ENCODE measurements around the gene CDHR3. TPM values are rescaled to one million over a fixed set of nuclear protein-coding genes. Genes with fewer than 3 reads are reported as not detected.

The CDHR3 gene
- total and polyA plus RNA-seq, 2 of the 8 experiments (the other 6 are each of a cell fraction or from before 2014, with no cell fraction given): 6.4 to 6.8 TPM

DNA sequence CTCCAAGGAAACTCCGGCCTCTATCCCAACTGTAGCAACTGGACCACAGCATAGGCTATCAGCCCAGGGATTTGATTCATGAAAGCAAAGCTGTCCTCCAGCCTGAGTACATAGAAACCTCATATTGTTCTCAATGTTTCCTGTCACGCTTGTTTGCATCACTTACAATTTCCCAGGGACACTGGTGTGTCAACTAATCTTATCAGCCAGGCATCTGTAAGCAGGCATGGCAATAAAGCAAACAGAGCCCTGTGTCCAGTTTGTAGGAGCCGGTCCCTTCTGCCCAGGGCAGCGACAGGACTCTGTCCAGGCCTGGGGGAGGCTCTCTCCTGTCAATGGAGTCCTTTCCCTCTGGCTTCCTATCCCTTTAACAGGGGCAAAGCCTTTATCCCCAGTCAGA lies 23.0 kb upstream of the CDHR3 start:
- WGBS, 2 experiments (ENCODE audit: extremely low coverage in 1 of 2, insufficient coverage in 1 of 2, insufficient read length in 1 of 2, insufficient replicate concordance in 2 of 2, low coverage in 1 of 2, low lambda C conversion rate in 2 of 2, missing lambda C conversion rate in 1 of 2): 97% methylated on average over 4 of the region's 4 CpGs; no CpG with 5 or more reads in 1 of the 2 experiments
- Histone ChIP-seq H3K14ac (ENCODE audit: insufficient read length) (no peak overlapping the region), H2AFZ (ENCODE audit: low read length) (no peak overlapping the region), H2BK20ac (ENCODE audit: low read length) (no peak overlapping the region), H3K9me3 (ENCODE audit: insufficient read depth in 2 of 2, low read depth in 1 of 2, low read length in 1 of 2) (no peaks in the 10 kb centered on the region), H3K27ac (ENCODE audit: low read depth, low read length) (no peak overlapping the region), H2BK15ac (ENCODE audit: low read length) (no peak overlapping the region), H2BK120ac (replicated peaks; ENCODE audit: low read depth, low read length) (no peak overlapping the region), H3K79me2 (ENCODE audit: control insufficient read depth in 1 of 2, insufficient read depth in 2 of 2, low read length in 2 of 2) (no peaks in the 10 kb centered on the region), H3K4me2 (ENCODE audit: insufficient read depth in 1 of 2, low read depth in 2 of 2, low read length in 2 of 2) (no peak overlapping the region), H3K79me1 (ENCODE audit: low read depth, low read length) (no peaks in the 10 kb centered on the region; the same call in 1 of the 2 replicates), H3K56ac (replicated peaks; ENCODE audit: insufficient read length, low read depth, low read length) (no peak overlapping the region), H4K8ac (ENCODE audit: extremely low read depth, insufficient read depth, low read length) (no peak overlapping the region), H3K23me2 (ENCODE audit: low read depth, low read length) (no peaks in the 10 kb centered on the region; the same call in 1 of the 2 replicates), H4K91ac (replicated peaks; ENCODE audit: insufficient read length, low read length) (no peak overlapping the region), H4K20me1 (replicated peaks in 1 of 2; ENCODE audit: control insufficient read depth in 1 of 2, insufficient read depth in 2 of 2, low read length in 2 of 2) (no peaks in the 10 kb centered on the region), H3K9ac (replicated peaks in 1 of 4; ENCODE audit: extremely low read depth in 1 of 4, low read depth in 3 of 4, low read length in 3 of 4) (no peak overlapping the region), H3K27me3 (replicated peaks in 1 of 4; ENCODE audit: control insufficient read depth in 3 of 4, extremely low read depth in 1 of 4, insufficient read depth in 3 of 4, low read length in 3 of 4) (no peaks in the 10 kb centered on the region), H3K36me3 (ENCODE audit: control insufficient read depth in 2 of 4, insufficient read depth in 4 of 4, low read length in 3 of 4) (no peaks in the 10 kb centered on the region), H3K4ac (replicated peaks; ENCODE audit: insufficient read length, low read depth, low read length) (no peak overlapping the region), H2AK5ac (ENCODE audit: low read depth, low read length) (no peak overlapping the region), H2BK12ac (ENCODE audit: low read depth, low read length) (no peak overlapping the region), H4K5ac (ENCODE audit: insufficient read length, low read depth, low read length) (no peak overlapping the region), H2BK5ac (ENCODE audit: low read depth, low read length) (no peak overlapping the region), H3K4me1 (replicated peaks in 1 of 4; ENCODE audit: control insufficient read depth in 3 of 4, insufficient read depth in 4 of 4, low read length in 3 of 4) (peaks cover 0 to 3% (median 0%) of the 10 kb centered on the region in 4 experiments; a peak in 1 of 7 replicates), H3K23ac (ENCODE audit: insufficient read length) (no peak overlapping the region), H3K18ac (ENCODE audit: extremely low read depth, low read length) (no peak overlapping the region), H3K4me3 (ENCODE audit: extremely low read depth in 1 of 4, insufficient read depth in 2 of 4, low read depth in 3 of 4, low read length in 4 of 4) (no peak overlapping the region)
- POLR2A ChIA-PET (ENCODE audit: partially characterized antibody): no interaction called here
- FAIRE-seq (no peak), DNase-seq (ENCODE audit: low read depth in 1 of 2, low spot score in 2 of 2) (no peak)
- CTCF ChIA-PET (ENCODE audit: partially characterized antibody): interaction anchor here (1.3 kb wide), 1 partner anchor 102 kb away, joined by 3 read pairs; no protein-coding TSS in a partner anchor
- no peak for TF ChIP-seq SIN3A (conservative IDR thresholded peaks at IDR 0.05 in 1 of 2, IDR thresholded peaks at IDR 0.05 in 1 of 2; ENCODE audit: low read depth in 1 of 2, low read length in 2 of 2)
- TF ChIP-seq, protein P1, sequence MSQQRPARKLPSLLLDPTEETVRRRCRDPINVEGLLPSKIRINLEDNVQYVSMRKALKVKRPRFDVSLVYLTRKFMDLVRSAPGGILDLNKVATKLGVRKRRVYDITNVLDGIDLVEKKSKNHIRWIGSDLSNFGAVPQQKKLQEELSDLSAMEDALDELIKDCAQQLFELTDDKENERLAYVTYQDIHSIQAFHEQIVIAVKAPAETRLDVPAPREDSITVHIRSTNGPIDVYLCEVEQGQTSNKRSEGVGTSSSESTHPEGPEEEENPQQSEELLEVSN (IDR thresholded peaks at IDR 0.05): no peak
- no peak for TF ChIP-seq CBX5 (IDR thresholded peaks at IDR 0.05; ENCODE audit: low read depth, low read length)
- no peak for TF ChIP-seq CHD1 (IDR thresholded peaks at IDR 0.05; ENCODE audit: low read depth, low read length)
- TF ChIP-seq TAF7 (optimal IDR thresholded peaks at IDR 0.05; ENCODE audit: borderline replicate concordance, low read depth, low read length): no peak
- no peak for TF ChIP-seq SIRT6 (IDR thresholded peaks at IDR 0.05; ENCODE audit: low read length)
- TF ChIP-seq, protein P2, sequence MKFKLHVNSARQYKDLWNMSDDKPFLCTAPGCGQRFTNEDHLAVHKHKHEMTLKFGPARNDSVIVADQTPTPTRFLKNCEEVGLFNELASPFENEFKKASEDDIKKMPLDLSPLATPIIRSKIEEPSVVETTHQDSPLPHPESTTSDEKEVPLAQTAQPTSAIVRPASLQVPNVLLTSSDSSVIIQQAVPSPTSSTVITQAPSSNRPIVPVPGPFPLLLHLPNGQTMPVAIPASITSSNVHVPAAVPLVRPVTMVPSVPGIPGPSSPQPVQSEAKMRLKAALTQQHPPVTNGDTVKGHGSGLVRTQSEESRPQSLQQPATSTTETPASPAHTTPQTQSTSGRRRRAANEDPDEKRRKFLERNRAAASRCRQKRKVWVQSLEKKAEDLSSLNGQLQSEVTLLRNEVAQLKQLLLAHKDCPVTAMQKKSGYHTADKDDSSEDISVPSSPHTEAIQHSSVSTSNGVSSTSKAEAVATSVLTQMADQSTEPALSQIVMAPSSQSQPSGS (IDR thresholded peaks at IDR 0.05; ENCODE audit: low read length): no peak
- no peak for TF ChIP-seq GABPA (IDR thresholded peaks at IDR 0.05; ENCODE audit: borderline replicate concordance, insufficient read depth, low read length)
- TF ChIP-seq ZNF274 (IDR thresholded peaks at IDR 0.05; ENCODE audit: borderline replicate concordance, extremely low read depth, low read length): no peak
- TF ChIP-seq, protein P3, sequence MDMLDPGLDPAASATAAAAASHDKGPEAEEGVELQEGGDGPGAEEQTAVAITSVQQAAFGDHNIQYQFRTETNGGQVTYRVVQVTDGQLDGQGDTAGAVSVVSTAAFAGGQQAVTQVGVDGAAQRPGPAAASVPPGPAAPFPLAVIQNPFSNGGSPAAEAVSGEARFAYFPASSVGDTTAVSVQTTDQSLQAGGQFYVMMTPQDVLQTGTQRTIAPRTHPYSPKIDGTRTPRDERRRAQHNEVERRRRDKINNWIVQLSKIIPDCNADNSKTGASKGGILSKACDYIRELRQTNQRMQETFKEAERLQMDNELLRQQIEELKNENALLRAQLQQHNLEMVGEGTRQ (IDR thresholded peaks at IDR 0.05; ENCODE audit: low read length): no peak
- no peak for TF ChIP-seq SP4 (IDR thresholded peaks at IDR 0.05; ENCODE audit: low read length)
